Stimulated activated naive CD8-positive, alpha-beta T cell treated with anti-CD3 and anti-CD28 coated beads, Interleukin-15, Interleukin-2, amounts not matched to agents 100 U/mL and 50 U/mL, for 24 hours (primary cell): ENCODE data around the gene ARID3A.

ENCODE experiments used
- ATAC-seq: fragments of 150-1000 bp; cut with Tn5 transposase; one replicate; pipeline ENCODE4 v1.10.0; 2021
- DNase-seq: peaks from one replicate; pipeline ENCODE4 v3.0.0; 2021

Gene ARID3A

DNA sequence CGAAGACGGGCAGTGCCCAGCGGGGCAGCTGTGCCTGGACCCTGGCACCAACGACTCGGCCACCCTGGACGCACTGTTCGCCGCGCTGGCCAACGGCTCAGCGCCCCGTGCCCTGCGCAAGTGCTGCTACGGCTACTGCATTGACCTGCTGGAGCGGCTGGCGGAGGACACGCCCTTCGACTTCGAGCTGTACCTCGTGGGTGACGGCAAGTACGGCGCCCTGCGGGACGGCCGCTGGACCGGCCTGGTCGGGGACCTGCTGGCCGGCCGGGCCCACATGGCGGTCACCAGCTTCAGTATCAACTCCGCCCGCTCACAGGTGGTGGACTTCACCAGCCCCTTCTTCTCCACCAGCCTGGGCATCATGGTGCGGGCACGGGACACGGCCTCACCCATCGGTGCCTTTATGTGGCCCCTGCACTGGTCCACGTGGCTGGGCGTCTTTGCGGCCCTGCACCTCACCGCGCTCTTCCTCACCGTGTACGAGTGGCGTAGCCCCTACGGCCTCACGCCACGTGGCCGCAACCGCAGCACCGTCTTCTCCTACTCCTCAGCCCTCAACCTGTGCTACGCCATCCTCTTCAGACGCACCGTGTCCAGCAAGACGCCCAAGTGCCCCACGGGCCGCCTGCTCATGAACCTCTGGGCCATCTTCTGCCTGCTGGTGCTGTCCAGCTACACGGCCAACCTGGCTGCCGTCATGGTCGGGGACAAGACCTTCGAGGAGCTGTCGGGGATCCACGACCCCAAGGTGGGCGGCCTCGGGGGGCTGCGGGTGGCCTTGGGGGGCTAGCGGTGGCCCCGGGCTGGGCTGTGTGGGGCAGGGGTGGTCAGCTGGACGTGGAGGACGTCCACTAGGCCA, 79.2 kb downstream of the ARID3A start:
- ATAC-seq (no peak), DNase-seq (no peak)

DNA sequence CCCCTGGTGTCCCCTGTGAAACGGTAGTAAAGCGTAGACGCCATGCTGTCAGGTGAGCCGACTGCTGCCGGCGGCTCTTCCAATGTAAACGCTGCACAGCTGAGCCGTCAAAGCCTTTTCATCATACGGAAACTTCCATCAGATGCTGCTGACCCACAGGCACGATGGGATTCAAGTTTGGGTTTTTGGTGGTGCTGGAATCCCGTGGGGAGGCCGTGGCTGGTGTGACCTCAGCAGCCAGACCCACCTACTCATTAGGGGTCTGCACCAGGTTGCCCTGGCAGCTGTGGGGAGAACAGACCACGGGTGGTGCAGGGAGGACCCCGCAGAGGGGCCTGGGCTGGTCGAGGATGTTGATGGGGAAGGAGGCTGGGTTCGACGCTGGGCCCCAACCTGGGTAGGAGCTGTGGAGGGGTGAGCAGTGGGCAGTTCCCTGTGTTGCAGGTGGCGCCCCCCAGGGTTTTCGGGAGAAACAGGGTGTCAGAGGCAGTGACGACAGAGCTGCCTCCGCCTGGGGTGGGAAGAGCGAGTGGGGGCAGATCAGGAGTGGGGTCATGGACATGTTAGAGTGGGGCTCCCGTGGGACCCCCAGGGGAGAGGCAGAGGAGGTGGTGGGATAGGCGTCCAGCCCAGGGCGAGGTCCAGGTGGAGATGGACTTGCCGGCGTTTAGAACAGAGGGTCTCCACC, 81.0 kb downstream of the ARID3A start:
- DNase-seq = no peak
- no peak for ATAC-seq

GRCh38 chr19:1007399-1008251, 81.8 kb downstream of the ARID3A start:
- ATAC-seq = no peak
- DNase-seq = no peak

DNA sequence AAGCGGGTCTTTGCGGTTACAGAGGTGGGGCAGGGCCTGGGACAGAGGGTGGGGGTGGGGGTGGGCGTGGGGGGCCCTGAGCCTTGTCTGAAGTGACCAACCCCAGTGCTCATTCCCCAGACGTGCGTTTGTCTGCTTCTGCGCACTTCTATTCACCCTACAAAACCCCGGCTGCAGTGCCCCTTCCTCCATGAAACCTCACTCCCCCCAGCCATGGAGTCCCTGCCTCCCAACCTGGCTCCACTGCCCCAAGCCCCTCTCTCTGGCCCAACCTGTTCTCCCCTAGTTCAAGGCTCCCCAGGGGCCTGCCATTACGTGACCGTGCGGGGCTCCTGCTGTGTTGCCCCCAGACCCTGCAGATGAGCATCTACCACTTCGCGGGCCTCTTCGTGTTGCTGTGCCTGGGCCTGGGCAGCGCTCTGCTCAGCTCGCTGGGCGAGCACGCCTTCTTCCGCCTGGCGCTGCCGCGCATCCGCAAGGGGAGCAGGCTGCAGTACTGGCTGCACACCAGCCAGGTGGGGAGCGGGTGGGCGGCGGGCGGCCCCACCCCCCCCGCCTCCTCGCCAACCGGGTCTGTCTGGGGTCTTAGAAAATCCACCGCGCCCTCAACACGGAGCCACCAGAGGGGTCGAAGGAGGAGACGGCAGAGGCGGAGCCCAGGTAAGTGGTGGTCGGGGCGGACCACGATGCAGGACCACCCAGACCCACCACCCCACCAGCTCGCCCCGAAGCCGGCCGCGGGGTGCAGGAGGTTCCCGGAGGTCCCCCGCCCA, 82.6 kb downstream of the ARID3A start:
- DNase-seq (no peak), ATAC-seq (no peak)

DNA sequence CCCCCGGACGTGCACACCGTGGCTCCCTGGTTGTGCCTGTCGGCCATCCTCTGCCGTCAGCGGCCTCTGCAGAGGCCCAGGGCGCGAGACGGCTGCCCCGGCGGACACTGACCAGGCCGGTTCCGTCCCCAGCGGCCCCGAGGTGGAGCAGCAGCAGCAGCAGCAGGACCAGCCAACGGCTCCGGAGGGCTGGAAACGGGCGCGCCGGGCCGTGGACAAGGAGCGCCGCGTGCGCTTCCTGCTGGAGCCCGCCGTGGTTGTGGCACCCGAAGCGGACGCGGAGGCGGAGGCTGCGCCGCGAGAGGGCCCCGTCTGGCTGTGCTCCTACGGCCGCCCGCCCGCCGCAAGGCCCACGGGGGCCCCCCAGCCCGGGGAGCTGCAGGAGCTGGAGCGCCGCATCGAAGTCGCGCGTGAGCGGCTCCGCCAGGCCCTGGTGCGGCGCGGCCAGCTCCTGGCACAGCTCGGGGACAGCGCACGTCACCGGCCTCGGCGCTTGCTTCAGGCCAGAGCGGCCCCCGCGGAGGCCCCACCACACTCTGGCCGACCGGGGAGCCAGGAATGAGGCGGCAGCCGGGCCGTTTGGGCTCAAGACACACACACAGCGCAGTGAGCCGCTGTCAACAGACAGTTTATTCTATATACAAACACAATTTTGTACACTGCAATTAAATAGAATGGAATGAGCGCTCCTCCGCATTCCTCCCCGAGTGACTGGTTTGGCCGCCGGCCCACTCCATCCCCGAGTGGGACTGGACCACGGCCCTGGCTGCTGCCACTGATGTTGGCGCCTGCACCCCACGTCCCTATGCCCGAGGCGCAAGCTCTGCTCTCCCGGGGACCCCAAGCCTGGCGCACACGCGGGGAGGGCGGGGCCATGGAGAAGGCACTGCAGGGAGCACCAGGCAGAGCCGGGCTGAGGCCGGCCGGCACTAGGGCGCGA, 83.5 kb downstream of the ARID3A start:
- ATAC-seq (no peak), DNase-seq (no peak)

DNA sequence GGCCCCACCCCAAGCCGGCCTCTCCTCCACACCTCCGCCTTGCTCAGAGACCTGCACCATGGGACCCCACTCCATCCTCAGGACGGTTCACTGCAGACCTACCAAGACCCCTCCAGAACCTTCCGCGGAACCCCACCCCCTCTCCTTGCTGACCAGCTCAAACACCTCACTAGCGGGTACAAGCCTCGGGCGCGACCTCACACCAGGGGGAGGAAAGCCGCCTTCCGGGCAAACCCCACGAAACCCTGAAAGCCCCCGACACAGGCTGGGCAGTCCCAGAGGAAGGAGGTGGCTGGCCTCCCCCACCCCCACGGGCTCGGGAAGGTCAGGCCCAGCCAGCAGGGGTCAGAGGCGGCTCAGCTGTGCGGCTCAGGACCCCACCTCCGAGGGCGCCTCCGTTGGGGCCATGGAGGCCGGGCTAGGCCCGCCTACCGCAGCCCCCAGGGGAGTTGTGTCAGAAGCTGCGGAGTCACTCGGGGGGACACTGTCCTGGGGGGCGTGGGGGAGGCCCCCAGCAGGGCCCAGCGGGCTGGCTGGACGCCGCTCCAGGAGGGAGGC, 84.2 kb downstream of the ARID3A start:
- ATAC-seq (no peak), DNase-seq (no peak)

DNA sequence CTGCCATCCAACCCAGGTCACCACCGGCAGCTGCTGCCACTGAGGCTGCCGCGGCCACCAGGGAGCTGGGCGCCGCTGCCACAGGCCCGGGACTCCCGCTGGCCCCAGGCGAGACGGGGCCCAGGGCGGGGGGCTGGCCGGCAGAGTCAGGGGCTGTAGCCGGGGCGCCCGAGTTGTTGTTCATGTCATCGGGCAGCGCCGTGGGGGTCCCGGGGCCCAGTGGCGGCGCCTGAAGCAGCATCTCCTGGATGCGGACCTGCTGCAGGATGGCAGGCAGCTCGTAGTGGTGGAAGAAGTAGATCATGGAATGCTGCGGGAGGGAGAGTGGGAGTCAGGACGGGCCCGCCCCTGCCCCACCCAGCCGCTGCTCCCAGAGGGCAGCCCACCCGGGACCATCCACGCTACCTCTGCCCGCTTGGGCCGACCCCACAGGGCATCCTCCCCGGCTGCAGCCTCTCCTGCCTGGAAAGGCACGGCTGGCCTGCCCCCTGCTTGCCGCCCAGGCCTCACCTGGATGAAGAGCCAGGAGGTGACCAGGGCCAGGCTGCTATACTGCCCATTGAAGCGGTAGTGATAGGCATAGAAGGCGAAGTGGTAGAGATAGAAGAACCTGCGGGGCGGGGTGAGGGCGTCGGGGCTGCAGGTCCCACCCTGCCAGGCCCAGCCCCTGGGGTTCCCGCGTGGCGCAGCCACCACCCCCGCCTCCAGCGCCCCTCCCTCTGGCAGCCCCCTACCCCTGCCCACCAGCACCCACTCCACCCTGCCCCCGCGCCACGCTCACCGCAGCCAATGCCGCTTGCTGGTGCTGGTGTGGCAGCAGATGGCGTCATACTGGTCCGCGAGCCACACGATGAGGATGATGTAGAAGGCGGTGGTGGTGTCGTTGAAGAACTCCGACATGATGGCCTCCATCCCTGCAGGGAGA, 85.0 kb downstream of the ARID3A start:
- ATAC-seq (no peak), DNase-seq (no peak)

DNA sequence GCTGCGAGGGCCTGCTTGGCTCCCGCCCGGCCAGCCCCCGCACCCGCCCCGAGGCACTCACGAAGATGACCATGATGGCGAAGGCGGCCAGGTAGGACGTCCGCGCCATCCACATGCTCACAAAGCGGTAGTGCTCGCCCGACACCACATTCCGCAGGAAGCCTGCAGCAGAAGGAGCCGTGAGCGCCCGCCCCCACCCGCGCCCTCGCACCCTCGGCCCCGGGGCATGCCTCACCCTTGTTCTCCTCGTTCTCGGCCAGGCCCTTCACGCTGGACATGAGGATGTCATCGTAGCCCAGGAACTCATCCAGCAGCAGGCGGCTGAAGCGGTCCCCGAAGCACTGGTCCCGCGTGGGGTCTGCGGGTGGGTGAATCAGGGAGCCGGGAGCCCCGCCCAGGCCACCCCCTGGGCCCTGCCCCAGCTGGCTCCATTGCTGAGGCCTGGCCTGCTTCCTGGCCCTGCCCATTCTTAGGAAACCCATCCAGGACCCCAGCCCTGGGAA, 86.0 kb downstream of the ARID3A start:
- no peak for DNase-seq
- no peak for ATAC-seq

DNA sequence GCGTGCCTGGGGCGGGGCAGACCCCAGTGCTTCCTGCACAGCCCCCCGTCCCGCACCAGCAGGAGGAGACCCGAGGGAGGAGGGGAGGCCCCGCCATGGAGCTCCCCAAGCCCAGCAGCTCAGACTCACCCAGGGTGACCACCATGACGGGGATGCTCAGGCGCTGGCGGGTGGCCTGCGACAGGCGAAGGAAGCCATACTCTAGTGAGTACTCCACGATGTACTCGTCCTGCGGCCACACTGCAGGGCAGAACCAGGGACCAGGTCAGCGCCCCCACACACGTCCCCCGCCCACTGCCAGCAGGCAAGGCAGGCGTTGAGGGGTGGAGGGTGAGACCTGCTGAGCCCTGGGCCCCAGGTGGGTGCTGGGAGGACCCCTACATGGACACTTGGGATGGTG, 86.5 kb downstream of the ARID3A start:
- no peak for DNase-seq
- no peak for ATAC-seq

GRCh38 chr19:1013218-1013617, 87.4 kb downstream of the ARID3A start:
- ATAC-seq = no peak

DNA sequence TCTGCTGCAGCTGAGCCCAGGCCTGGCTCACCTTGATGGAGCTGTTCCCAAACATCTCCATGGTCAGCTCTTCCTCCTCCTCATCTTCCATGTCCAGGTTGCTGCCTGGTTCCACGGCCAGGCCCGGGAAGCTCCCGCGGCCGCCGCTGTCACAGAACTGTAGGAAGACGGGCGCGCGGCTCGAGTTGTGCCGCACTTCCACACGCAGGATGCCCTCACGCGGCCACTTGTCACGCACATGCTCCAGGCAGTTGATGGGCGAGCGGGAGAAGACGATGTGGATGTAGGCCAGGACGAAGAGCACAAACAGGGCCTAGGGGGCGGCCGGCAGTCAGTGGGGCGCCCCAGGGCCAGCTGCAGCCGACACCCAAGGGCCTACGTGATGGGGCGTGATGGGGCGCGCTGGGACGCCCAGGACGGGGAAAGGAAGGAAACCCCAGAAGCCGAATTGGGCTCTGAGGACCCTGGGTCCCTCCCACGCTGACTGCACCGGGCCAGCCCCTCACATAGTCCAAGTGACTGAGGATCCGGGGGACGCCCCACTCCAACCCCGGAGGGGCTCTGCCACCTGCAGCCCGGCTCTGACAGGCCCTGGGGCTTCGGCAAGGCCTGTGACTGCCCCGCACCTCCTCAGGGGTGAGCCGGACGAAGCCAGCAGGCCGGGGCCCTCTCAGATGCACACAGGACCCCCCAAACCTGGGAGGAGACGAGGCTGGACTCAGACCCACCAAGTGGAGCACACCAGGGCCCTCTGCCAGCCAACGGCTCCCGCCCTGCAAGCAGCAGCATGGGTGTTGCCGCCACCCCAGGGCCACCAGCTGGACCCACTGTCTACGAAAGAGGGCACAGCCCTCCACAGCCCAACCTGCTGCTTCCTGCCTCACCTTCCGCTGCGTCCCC, 88.6 kb downstream of the ARID3A start:
- ATAC-seq = no peak

More at GRCh38 chr19:1013218-1013617, 87.4 kb downstream of the ARID3A start:
- DNase-seq = no peak

DNA sequence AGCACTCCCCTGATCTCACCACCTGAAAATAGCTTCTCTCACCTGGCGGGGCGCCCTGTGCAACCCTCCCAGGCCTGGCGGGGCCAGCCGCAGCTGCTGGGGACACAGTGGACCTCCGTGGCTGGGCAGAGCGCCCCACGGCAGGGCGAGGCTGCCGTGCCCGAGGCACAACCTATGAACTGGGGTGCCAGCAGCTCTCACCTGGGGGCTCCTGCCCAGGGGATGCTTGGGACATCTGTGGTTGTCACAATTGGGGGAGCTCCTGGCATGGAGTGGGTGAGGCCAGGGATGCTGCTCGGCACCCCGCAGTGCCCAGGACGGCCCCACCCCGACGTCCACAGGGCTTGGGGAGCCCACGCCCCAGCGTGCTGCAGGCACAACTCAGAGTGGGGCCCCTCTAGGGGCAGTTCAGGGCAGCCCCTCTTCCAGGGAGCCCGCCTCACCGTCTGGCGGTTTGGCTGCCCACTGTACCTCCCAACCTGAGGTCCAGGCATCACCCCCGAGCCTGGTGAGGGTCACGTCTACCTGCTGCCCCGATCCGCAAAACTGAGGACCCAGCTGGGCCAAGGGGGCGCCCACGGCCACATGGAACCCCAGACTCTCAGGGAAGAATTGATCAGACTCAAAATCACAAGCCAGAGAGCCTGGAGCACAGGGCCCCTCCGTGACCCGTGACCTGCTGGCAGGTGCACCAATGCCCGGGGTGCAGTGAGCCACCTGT, 89.4 kb downstream of the ARID3A start:
- DNase-seq (no peak), ATAC-seq (no peak)

More for the DNA sequence above, 88.6 kb downstream of the ARID3A start:
- DNase-seq = no peak

DNA sequence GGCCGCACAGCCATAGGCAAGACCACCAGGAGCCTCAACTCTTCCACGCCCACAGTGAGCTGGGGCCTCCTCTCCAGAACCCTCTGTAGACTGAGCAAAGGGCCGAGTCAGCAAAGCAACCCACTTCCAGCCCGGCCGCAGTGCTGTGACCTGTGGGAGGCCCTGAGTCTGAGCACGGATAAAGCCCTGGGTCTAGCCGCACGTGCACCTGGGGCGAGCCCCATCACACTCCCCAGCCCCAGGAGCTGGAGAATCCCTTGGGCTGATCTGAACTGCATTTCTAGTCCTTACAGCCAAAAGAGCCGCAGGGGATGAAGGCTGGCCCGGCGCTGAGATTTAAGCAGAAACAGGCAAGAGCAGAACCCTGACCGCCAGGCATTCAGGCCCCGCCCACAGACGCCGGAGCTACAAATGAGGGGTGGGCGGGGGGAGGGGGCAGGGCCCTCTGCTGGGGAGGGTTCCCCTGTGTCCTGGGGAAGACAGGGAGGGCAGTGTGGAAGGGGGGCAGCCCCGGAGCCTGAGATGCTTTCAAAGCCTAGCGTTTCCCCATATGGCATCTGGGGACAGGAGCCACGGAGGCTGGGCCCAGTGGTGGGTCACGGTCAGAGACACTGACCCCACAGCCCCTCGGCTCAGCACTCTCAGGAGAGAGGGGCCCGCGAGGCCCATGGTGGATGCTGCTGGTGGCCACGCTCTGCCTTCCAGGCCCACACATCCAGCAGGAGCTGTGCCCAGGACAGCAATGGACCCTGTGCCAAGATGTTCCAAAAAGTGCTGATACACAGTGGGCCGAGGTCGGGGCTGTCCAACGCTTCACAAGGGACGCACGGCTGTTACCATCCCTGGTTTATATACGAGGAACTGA, 90.2 kb downstream of the ARID3A start:
- ATAC-seq (no peak), DNase-seq (no peak)

DNA sequence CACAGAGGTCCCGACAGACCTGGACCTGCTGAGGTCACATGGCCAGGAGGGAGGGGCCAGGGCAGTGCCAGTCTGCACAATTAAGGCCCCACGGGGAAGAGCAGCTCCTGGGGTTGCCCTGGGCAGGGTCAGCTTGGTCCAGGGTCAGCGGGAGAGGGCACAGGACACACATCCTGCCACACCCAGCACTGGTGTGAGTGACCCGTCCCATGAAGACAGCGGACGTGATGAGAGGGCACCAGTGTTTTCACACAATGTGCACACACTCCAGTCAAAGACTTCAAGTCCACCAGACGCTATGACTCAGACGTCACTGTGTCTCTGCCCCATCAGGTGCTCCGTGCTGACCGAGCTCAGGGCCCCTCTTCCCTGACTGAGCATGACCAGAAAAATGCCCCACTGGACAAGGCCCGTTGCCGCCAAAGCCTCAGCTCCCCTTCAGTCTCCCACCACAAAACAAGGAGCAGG, 90.8 kb downstream of the ARID3A start:
- ATAC-seq = no peak
- DNase-seq = no peak

DNA sequence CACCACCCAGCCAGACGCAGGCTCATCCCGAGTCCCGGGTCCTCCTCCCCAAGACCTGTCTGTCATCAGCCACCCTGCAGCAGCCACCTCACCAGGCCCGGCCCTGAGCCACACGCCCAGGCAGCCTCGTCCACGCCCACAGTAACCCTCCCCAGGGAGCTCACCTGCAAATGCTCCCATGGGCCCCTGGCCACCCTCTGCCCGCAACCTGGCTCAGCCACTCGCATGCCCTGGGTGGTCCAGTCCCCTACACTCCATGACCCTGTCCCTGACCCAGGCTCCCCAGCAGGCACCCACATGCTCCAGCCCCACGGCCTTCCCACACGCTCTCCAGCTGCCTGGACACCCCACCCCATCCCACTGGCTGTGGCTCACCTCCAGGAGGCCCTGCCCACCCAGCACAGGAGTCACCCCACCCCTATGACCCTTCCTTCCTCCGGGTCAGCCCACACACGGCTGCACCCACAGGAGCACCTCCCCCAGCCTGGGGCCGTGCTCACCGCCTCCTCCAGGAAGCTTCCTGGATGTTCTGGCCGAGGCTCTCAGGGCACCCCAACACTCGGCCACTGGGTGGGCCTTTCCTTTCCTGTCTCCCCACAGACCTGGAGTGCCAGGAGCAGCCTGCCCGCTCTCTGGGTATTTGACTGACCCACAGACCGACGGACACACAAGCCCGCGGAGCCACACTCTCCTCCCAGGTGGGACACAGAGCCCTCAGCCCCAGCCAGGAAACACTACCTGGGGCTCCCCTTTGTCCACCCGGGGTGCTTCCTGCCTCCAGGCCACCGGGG, 91.5 kb downstream of the ARID3A start:
- no peak for ATAC-seq

More for the DNA sequence above, 91.5 kb downstream of the ARID3A start:
- no peak for DNase-seq
